Activated CD4-positive, CD25-positive, alpha-beta regulatory T cell treated with anti-CD3 and anti-CD28 coated beads, Interleukin-2, amount 50 U/mL, for 24 hours (primary cell): Measurements from ENCODE around the gene MTUS2.

Source experiments
- ATAC-seq, 2 donors: fragments of 150-1000 bp; cut with Tn5 transposase; one replicate each; pipeline ENCODE4 v1.10.0; 2021; ENCODE audit warnings: mild to moderate bottlenecking in 1 of 2, moderate library complexity in 1 of 2

The MTUS2 gene

DNA sequence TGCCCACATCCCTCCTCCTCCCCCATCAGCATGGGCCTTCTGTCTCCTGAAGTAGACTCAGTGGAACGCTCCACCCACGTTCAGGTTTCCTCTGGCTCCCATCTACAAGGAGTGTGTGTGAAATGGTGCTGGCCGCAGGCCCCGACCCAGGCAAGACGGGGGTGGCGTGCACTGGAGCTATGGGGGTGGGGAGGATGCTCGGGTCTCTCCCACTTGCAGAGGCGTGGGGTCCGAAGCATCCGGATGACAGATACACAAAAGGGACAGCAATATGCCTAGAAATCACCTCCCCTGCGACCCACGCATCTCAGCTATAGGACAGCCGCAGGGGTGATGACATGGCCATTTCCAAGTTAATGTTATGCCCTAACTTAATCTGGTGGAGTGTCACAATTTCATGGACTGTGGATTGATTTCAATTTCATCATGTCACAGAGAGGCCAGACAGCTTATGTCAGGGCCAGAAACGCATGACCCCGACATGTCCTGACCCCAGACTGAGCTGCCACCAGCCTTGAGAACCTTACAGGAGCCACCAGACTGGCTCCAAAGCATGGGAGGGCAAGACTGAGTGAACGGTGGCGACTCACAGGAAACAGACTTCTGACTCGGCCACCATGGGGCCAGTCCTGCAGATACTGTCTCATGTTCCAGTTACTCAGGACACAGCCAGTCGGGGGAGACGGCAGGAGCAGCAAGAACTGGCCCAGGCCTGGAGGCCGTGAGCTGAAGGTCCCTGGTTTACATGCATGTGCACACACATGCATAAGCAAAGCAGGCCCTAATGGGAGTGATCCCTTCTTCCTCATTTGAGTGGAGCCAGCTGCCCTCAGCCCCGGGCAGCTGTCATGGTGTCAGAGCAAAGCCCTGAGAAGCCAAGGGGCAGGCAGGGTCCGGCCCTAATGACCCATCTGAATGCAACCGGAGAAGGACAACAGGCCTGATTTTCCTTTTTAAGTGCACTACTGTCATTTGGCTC is 693.2 kb downstream of the MTUS2 start:
- no peak for ATAC-seq

DNA sequence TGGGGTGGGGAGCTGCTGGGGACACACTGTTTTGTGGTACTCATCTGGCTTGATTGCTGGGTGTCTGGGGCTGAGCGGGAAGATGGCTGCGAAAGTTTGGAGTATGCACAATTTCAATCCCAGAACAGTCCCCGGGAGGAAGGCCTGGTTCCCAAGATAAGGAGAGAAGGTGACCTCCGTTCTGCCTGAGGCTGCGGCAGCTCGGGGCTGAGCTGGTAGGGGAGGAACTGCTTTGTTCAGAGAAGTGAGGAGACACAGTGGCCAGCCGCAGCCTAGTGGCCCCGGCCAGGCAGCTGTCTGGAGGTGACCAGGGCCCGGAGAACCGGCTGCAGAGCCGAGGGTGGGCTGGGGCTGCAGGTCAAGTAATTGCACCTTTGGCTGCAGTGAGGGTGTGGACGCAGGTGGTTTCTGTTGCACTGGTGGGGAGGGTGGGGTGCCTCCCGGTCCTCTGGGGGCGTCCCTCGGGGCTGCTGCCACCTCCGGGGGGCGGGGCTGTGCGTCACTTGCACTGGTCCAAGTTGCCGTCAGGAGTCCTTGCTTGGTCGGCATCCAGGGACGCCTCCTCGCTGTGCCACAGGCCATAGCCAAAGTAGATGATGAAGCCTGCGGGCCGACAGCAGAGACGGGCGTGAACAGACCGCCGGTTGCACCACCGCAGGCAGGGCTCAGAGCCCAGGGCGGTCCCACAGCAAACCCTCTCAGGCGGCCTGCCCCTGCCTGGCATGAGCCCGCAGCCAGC is 694.0 kb downstream of the MTUS2 start:
- ATAC-seq, result no peak

- ATAC-seq, result no peak
Observed at GRCh38 chr13:29514720-29515310, 694.7 kb downstream of the MTUS2 start.

- no peak for ATAC-seq
Observed at GRCh38 chr13:29515372-29515771, 695.2 kb downstream of the MTUS2 start.

DNA sequence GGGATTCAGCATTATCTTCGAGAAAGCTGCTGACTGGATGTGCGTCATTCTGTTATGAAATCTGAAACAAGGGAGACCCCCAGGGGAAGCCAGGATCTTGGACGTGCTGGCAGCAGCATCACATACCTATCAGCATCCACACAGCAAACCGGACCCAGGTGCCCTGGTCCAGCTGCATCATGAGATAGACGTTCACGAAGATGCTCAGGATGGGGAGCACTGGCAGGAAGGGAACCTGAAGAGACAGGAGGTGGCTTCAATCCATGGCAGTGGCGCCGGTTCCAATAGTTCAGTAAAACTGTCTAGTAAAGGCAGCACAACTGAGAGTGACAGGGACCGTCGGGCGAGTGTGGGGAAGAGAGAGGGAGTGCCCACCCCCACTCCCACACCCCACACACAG is 695.9 kb downstream of the MTUS2 start:
- no peak for ATAC-seq

DNA sequence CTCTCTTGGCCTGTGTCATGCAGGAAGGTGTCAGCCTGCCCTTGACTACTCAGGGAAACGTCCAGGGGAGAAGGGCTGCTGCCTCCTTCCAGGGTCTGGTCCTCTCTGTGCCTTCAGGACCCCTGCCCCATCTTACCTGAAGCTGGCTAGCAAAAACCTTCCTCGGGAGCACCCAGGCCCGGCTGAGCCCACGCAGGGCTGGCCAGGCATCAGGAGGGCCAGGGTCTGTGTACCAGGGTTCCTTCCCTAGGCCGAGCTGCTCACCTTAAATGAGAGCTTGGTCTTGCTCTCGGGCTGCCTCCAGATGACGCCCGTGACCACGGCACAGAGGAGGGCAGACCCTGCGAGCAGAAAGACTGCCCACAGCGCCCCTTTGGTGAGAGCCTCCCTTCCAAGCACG is 696.7 kb downstream of the MTUS2 start:
- no peak for ATAC-seq

GRCh38 chr13:29519921-29520320 is 699.8 kb downstream of the MTUS2 start:
- no peak for ATAC-seq

DNA sequence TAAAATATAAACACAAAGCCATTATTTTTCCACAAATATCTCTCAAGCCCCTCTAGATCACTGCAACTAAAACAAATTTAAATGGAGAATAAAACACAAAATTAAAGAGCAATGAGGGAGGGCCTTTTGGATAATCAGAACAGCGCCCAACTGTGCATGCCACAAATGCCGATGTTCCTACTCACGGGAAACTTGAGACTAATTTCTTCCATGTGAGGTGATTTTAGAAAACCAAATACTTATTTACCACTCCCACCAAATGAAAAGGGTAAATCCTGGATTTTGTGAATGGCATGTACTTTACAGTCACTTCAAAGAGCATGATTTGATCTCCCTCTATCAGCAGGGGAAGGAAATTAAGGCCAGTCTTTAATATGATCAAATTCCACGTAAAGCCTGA is 700.5 kb downstream of the MTUS2 start:
- ATAC-seq, result no peak

DNA sequence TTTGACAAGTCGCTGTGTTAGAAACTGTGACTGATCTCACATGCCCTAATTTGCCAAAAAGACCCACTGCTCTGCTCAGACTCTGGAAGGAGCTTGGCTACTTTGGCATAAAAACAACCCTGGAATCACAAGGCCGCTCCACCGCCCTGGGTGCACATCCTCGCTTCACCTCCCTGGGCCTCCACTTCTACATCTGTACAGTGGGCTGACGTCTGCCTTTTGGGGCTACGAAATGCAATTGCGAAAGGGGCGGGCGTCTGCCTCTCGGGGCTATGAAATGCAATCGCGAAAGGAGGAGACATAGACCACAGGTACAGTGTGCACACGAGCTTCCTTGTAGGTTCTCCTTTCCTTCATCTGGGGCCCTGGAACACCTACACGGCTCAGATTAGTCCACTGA is 701.2 kb downstream of the MTUS2 start:
- no peak for ATAC-seq

DNA sequence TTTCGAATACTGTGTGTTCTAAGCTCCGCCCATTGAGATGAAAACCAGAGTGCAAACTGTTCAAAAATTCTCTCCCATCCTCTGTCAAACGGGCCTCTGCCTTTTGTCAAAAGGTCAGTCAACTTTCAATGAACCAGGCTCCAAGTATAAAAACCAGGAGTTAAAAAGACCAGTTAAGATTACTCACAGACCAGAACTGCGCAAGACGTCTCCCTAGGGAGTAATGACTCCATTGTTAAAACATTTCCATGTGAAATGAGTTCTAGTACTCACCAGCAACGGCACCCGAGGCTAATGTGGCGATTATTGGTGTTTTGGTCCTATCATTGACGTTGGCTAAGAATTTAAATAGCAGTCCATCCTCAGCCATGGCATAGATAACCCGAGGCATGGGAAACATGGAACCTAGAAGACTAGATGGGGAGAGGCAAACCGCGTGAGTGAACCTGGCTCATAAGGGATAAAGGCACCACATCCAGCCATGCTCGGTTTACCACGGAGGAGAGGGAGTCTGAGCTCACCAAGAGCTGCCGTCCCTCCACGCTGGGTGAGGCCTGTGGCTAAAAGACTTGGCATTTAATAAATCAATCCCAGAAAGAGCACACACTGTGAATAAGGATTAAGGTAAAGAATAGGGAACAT is 702.0 kb downstream of the MTUS2 start:
- ATAC-seq, result no peak

- ATAC-seq, result no peak
Observed at GRCh38 chr13:29523199-29523961, 703.2 kb downstream of the MTUS2 start.

DNA sequence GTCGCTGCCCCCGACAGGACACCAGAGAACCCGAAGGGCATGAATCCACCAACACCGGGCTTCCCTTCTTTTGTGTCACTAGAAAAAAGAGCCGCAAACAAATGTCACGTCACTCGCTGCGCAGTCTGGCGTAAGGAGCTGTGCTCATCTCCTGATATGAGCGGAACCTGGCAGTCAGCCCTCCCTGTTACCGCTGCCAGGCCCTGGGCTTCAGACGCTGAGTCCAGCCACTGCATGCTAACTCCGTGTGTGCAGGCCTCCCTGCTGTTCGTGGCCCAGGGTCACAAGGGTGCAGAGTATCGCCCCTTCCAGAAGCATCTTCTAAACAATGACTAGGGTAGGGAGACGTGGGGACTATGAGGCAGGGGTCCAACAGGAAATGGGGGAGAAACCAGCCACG is 704.0 kb downstream of the MTUS2 start:
- no peak for ATAC-seq

GRCh38 chr13:29524641-29525040 is 704.5 kb downstream of the MTUS2 start:
- no peak for ATAC-seq

DNA sequence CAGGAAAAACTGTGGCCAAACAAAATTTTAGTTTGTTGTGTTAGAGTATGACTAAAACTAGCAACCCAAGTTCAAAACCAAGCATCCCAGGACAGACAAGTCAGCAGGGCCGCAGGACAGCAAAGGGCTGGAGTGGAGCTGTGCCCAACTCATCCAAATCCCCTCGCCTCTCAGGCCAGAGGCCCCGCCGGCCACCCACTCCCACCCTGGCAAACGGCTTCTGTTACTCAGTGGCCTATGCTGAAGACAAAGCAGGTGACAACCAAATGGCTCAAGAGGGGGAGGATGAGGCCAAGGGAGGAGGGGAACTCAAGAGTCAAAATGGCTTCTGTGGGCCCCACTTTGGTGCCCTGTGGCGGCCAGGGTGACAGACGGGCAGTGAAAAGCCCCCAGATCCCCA is 705.6 kb downstream of the MTUS2 start:
- no peak for ATAC-seq

DNA sequence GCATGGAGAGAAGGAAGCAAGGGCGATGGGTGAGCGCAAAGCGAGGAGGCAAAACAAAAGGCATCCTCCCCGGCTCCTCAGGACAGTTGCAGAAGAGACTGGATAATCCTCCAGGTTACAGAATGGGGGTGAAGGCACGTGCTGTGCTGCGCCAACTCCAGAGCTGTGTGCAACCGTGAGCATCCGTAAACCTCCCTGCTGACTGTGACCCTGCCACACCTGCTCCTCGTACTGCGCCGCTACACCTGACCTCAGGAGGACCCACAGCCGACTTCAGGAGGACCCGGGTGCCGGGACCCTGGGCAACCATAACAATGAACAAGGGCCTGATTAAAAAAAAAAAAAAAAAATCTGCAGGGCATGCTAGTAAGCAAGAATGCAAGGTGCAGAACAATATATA is 706.6 kb downstream of the MTUS2 start:
- no peak for ATAC-seq

DNA sequence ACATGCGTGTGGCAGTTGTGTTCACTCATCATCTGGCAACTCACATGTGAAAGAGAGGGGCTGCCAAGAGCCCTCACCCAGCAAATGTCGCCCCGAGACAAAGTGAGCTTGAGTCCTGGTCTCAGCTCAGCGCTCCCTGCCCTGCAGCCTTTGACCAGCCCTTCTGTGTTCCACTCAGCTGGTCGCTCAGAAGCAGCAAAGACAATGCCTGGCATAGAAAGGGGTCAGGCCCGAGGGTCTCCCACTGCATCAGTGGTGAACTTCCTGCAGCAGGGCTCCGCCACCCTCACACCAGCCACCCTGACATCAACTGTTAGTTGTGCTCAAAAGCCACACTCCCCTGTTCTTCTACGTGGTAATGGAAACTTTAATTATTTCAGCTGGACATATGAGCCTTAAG is 707.4 kb downstream of the MTUS2 start:
- no peak for ATAC-seq

GRCh38 chr13:29527916-29528315 is 707.8 kb downstream of the MTUS2 start:
- ATAC-seq, result no peak

DNA sequence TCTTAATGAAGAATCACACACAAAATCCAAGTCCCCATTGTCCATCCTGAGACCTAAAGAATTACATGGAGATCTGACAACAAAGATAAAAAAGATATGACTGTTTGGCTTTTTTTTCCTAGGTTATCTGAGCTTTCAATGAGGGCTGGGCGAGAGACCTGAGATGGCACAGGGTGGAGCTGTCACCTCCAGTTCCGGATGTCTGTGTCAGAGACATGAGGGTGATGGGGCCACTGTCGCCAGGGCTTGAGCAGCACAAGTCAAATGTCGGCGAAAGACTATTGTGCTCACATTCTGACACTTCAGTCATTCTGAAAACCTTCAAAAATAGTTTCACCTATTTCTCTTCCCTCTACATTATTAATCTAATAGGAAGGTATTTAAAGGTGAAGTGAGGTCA is 709.6 kb downstream of the MTUS2 start:
- ATAC-seq, result no peak

DNA sequence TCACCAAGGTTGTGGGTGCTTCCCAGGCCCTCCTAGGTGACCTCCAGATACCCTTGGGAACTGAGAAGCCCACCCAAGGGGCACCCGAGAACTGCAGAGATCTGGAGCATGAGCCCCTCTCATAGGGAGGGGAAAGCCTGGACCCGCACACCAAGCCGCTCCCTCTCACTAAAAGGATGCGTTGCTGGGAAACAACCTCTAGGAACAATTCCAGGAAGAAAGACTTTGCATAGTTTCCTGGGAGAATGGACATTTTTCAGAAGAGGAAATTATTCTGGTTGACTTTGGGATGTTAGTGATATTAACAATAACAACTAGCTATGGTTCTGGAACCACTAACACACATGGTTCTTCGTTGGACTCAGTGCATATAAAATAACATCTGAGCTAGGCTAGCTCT is 710.8 kb downstream of the MTUS2 start:
- no peak for ATAC-seq

DNA sequence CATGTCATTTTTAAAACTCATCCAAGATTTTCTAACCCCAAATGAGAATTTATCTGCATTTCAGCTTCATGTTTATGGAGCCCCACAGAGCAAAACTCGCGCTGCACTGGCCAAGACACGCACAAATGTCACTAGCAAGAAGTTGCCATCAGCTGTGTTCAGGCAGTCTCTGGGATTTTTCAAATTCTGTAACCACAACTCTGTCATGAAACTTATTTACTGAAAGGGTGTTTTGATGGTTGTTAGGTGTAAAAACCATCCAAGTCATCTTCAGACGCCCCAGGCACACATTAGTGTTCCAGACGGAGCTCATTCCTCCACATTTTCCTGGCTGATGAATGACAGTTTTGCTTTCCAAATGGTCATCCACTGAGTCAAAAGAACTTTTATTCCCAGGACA is 712.0 kb downstream of the MTUS2 start:
- no peak for ATAC-seq

DNA sequence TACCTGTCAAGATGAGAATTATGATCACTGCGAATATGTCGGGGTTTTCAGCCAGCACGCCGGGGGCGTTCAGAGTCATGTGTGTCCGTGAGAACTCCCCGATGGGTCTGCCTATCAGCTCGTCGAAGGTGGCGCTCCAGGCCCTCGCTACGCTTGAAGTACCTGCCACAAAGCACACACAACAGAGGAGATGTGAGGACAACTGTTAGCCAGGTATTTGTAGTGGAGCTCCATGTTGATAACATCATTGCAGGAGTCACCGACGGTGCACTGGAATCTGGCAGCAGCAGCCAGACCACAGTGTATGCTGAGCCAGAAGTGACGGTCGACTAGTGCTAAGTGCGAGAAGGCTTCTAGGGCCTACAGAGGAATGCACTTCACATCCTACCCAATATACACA is 712.7 kb downstream of the MTUS2 start:
- ATAC-seq, result no peak

GRCh38 chr13:29534083-29534482 is 713.9 kb downstream of the MTUS2 start:
- no peak for ATAC-seq
